ENCODE results near the gene VSX1. TPM values are rescaled to one million over a fixed set of nuclear protein-coding genes. Genes with fewer than 3 reads are reported as not detected.

The VSX1 gene
- not detected in 2 replicates for total RNA-seq

DNA sequence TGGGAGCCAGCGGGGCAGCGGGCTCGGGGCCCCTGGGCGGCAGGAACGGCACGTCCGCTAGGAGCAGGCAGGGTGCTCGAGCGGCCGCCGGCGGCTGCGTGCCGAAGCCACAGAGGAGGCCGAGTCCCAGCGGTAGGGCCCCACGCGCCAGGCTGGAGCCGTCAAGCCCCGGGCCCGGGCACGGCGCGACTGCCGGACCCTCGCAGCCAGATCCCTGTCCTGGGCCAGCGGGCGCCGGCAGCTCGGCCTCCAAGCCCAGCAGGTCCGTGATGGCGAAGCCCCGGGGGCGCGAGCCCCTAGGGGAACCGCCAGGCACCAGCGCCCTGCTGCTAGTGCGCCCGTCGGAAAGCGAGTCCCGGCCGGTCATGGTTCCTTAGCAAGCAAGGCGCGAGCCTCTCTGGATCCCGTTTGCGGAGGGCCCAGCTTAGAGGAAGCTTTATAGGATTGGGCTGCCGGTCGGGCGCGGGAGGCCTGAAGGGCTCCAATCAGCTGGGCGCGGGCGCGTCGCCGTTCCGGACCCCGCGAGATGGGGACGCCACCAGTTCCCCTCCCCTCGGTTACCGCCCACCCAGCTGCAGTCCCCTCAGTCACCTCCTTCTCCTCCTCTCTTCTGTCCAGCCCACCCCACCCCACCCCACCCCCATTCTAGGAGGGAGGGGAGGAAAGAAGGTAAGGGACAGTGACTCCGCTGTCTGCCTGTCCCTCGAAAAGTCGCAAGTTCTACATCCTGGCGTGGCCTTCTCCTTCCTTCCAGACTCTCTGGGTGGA, at the start of gene VSX1:
Gene VSX1, minus strand, starts transcription at position 412 of the 768 bp plus-strand sequence. Its CDS starts 45 bp downstream, at position 367.

DNA sequence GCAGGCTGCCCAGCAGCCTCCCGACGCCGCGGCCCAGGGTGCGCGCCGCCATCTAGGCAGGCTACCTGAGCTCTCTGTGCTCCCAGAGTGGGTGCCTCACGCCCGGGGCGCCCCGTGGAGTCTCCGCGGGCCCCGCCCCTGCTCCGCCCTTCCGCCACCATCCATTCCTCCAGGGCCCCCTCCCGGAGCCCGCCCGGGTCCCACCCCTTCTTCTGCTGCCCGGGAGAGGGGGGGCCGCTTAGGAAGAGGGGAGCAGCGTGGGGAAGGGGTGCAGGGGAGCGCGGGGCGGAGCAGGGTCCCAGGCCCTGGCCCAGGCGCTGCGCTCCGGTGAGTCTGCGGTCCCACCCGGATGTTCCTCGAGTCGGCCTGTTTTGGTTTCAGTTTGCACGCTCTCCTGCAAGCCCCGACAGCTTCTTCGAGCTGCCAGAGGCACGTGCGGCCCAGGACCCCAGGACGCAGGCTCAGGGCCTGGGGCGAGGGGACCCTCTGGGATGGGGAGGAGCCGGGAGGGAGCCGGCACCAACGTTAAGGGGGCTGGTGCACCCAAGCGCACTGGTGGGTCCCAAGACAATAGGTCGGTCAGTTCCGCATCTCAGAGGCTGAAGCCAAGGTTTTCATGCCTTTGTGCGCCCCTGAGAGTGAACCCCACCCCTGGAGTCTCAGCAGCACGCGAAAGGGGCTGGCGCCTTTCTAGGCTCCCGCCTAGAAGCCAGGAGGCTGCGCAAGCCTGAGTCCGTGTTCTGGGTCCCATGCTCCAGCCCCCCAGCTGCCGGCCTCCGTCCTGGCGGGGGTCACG, 23.7 kb downstream of the VSX1 start, which contains the start of gene ACSS1:
Gene ACSS1, minus strand, starts transcription at position 89 of the 796 bp plus-strand sequence. Its CDS starts 37 bp downstream, at position 52.

Other genes starting within 250 kb of the VSX1 start
- gene CST7, start 132.9 kb downstream of the VSX1 start, total RNA-seq, result not detected in 2 replicates
- 83.0 and 99.3 TPM in 2 replicates for gene APMAP, start 89.4 kb downstream of the VSX1 start, total RNA-seq
- gene ACSS1, start 24.0 kb downstream of the VSX1 start, total RNA-seq, result 3.4 and 3.9 TPM in 2 replicates
- gene ENTPD6, start 113.6 kb upstream of the VSX1 start, total RNA-seq, result 73.9 and 80.0 TPM in 2 replicates
- 273 and 475 TPM in 2 replicates for gene PYGB, start 165.9 kb upstream of the VSX1 start, total RNA-seq

Measured in hair follicular keratinocyte (primary cell).